ENCODE results near the gene ARHGEF7. TPM values are rescaled to one million over a fixed set of nuclear protein-coding genes. Genes with fewer than 3 reads are reported as not detected.
A peak's percentile ranks its signal among the peaks of the same experiment; 100 is the strongest.
"Not testable (repeated sequence)": the region's sequence is repeated elsewhere in the genome, so short reads cannot be mapped to it uniquely, and the experiment has no call there.

Gene ARHGEF7
- total RNA-seq, 1 experiment from 2014 or later = 21.6 TPM

- DNase-seq (ENCODE audit: low read depth) = not testable (repeated sequence)
Observed at GRCh38 chr13:111198732-111199378, 83.7 kb downstream of the ARHGEF7 start.

GRCh38 chr13:111201304-111201940 lies 86.3 kb downstream of the ARHGEF7 start:
- DNase-seq (ENCODE audit: low read depth) = no peak

GRCh38 chr13:111202156-111202621 lies 87.1 kb downstream of the ARHGEF7 start:
- no peak for DNase-seq (ENCODE audit: low read depth)

GRCh38 chr13:111202745-111203144 lies 87.6 kb downstream of the ARHGEF7 start:
- peak; percentile 65 for DNase-seq (ENCODE audit: low read depth)

GRCh38 chr13:111203736-111204389 lies 88.8 kb downstream of the ARHGEF7 start:
- DNase-seq (ENCODE audit: low read depth) = no peak

GRCh38 chr13:111204438-111205177 lies 89.5 kb downstream of the ARHGEF7 start:
- DNase-seq (ENCODE audit: low read depth) = no peak

DNA sequence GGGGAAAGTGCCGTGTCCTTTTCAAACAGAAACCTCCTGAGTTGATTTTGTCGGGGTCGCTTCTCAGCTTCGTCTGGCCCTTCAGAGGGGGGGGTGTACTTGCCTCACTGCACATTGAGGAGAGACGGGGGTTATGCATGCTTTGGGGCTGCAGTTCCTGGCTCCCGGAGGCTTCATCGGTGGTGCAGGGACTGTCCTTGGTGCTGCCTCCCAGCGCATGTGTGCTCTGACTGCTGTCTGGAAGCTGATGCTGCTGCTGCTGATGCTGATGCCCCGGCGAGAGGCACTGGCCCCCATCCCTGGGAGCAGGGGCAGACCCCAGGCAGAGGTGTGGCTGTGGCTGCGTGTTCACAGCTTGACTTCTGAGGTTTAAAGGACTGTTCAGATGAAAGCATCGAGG lies 91.0 kb downstream of the ARHGEF7 start:
- no peak for DNase-seq (ENCODE audit: low read depth)

GRCh38 chr13:111209613-111210012 lies 94.5 kb downstream of the ARHGEF7 start:
- no peak for DNase-seq (ENCODE audit: low read depth)

- no peak for DNase-seq (ENCODE audit: low read depth)
Observed at GRCh38 chr13:111210091-111210490, 95.0 kb downstream of the ARHGEF7 start.

DNA sequence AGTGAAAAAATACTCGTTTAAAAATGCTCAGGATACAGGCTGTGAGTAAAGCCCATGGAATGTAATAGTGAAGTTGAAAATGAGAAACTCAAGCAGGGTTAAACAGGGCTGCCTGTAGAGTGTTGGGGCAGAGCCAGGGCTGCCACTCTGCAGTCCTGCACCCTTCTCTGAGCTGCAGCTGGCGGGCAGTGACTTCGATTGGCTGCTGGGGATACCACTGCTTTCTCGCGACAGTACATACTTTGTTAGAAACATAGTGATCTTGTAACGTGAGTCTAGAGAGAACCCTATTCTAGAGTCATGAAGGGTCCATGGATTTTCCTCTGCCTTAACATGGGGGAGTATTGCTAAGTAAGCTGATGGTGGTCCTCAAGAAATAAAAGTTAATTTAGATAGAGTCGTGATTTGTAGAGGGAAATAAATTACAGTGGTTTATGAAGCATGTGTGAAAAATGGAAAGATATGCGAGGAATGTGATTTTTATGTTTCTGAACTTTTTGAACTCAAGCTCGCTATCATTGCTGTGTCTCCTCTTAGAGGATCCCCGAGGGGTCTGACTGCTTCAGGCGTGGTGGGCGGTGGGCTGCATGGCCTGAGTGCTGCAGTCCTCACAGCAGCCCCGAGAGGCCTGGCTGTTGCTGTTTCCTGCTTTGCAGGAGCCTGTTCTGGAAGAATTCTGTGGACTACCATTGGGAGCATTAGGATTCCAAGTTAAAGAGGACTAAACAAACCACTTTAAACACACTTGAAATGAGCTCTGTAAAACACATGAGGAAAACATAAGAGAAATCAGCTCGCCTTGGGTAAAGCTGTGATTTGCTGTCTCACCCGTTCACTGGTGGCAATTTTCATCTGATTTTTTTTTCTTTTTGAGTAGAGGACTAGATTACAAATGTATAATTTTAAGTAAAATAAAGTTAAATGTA lies 95.7 kb downstream of the ARHGEF7 start:
- peak; percentile 57 for DNase-seq (ENCODE audit: low read depth)

- DNase-seq (ENCODE audit: low read depth) = no peak
Observed at GRCh38 chr13:111211789-111212516, 96.8 kb downstream of the ARHGEF7 start.

- no peak for DNase-seq (ENCODE audit: low read depth)
Observed at GRCh38 chr13:111212517-111212873, 97.4 kb downstream of the ARHGEF7 start.

DNA sequence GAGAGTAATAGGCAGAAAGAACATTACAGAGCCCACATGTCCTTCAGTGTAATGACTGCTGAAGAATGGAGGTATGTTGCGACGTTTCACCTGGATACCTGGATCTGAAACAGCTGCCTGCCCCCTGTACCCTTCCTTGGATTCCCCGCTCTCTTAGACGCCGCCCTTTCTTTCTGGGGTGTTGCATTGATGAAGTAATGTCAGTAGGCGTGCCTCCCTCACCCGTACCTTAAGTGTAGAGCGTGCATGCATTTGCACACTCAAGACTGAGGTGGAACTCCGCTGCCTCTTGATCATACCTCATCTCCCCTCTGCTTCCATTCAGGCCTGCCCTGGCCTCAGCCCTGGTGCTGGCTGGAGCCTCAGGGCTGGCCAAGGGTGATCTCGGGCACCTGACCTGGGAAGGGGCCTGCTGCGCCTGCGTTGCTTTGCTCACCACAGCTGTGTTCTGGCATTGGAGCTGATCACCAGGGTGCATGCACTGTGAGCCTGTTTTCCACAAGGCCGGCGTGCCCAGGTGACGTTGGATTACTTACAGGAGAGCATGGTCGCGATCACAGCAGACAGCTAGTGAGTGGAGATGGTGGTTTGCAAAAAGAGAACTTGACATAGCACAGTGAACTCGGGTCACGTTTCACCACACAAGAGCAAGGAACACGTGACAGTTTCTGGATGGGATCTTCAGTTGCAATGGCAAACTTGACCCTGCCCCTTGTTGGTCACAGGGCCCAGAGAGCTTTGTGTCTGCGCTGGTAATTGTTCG lies 99.0 kb downstream of the ARHGEF7 start:
- no peak for DNase-seq (ENCODE audit: low read depth)

DNA sequence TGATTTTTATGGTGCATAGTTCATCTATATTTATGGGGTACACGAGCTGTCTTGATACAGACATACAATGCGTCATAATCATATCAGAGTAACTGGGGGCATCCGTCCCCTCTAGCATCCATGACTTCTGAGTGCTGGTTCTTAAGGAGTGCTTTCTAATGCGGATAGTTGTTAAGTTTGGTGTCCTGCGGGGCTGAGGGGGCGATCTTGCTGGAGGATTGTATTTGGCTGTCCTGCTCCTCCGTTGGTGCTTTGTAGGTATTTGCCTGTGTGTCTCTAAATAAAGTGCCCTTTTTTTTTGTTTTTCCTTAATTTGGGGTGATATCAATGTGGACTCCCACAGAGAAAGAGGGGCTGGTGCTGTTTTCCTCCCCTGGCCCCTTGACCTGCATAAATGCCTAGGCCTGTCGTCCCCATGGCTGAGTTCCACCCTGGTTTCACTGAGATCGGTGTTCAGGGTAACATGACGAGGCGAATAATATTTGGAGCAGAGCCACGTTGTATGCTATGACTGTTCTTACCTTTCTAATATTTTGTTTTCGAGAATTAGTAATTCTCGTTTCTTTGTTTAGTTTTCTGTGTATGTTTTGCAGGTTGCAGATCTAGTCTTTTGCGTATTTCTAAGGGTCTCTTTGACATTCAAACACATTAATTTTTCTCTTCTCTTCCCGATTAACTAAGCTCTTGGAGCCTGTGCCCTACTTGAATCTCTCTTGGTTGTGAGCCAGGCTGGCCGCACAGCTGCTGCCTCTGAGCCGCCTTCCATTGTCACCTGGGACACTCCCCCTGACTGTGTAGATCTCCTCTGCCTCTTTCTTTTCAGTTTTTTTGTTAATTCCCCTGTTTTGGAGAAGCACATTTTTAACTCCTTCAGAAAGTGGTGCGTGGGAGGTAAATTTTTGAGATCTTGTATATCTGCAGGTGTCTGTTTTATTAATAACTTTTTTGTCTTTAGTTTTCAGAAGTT lies 100.3 kb downstream of the ARHGEF7 start:
- no peak for DNase-seq (ENCODE audit: low read depth)

- DNase-seq (ENCODE audit: low read depth) = peak; percentile 44
Observed at GRCh38 chr13:111216166-111216960, 101.3 kb downstream of the ARHGEF7 start.

DNA sequence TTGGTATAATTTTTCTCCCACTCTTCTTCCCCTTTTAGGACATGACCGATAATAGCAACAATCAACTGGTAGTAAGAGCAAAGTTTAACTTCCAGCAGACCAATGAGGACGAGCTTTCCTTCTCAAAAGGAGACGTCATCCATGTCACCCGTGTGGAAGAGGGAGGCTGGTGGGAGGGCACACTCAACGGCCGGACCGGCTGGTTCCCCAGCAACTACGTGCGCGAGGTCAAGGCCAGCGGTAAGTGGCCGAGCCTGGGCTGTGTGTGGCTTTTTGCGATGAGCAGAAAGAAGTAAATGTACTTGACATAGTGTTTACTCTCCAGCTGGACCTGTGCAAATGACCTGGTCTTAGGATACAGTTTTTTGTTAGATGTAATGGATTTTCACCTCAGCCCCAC lies 102.5 kb downstream of the ARHGEF7 start:
- no peak for DNase-seq (ENCODE audit: low read depth)

DNA sequence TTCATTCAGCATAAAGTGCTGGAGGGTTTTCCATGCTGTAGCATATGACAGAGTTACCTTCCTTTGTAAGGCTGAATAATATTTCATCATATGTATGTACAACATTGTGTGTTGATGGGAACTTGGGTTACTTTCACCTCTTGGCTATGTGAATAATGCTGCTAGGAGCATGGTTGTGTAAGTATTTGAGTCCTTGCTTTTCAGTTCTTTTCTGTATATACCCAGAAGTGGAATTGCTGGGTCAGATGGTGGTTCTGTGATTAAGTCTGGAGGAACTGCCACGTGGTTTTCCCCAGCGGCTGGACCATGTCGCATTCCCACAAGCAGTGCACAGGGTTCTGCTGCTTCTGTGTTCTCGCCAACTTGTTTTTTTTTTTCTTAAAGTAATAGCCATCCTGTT lies 104.2 kb downstream of the ARHGEF7 start:
- no peak for DNase-seq (ENCODE audit: low read depth)

Data from HT1080 (cell line).